ENCODE measurements around the gene CCDC66.

- TF ChIP-seq TAF1 (IDR thresholded peaks at IDR 0.05; ENCODE audit: borderline replicate concordance, low read depth, low read length) (no peak), USF2 (IDR thresholded peaks at IDR 0.05; ENCODE audit: borderline replicate concordance, low read depth, low read length) (no peak), CTCF (IDR thresholded peaks at IDR 0.05) (no peak), POLR2AphosphoS5 (IDR thresholded peaks at IDR 0.05; ENCODE audit: low read depth, low read length) (no peak), TCF12 (IDR thresholded peaks at IDR 0.05) (no peak), GABPA (IDR thresholded peaks at IDR 0.05; ENCODE audit: low read depth) (no peak), MXI1 (IDR thresholded peaks at IDR 0.05; ENCODE audit: low read depth, low read length) (no peak), PBX3 (IDR thresholded peaks at IDR 0.05) (no peak), MAX (IDR thresholded peaks at IDR 0.05; ENCODE audit: low read depth) (no peak), RFX5 (IDR thresholded peaks at IDR 0.05; ENCODE audit: low read length) (no peak), REST (IDR thresholded peaks at IDR 0.05; ENCODE audit: low read depth, low read length) (no peak), USF1 (IDR thresholded peaks at IDR 0.05; ENCODE audit: borderline replicate concordance, low read depth) (no peak), FOXM1 (IDR thresholded peaks at IDR 0.05; ENCODE audit: low read depth) (no peak)
These were observed 56.0 kb downstream of the CCDC66 start for GRCh38 chr3:56613016-56613415.

All from SK-N-SH (cell line).